CD1c-positive myeloid dendritic cell (primary cell): ENCODE results near the gene PCDHGA6.
"Not testable (repeated sequence)": the region's sequence is repeated elsewhere in the genome, so short reads cannot be mapped to it uniquely, and the experiment has no call there.

ENCODE experiments used
- DNase-seq: peaks from one replicate; pipeline ENCODE4 v3.0.0-alpha.2; 2016; ENCODE audit errors: extremely low spot score

The PCDHGA6 gene

DNA sequence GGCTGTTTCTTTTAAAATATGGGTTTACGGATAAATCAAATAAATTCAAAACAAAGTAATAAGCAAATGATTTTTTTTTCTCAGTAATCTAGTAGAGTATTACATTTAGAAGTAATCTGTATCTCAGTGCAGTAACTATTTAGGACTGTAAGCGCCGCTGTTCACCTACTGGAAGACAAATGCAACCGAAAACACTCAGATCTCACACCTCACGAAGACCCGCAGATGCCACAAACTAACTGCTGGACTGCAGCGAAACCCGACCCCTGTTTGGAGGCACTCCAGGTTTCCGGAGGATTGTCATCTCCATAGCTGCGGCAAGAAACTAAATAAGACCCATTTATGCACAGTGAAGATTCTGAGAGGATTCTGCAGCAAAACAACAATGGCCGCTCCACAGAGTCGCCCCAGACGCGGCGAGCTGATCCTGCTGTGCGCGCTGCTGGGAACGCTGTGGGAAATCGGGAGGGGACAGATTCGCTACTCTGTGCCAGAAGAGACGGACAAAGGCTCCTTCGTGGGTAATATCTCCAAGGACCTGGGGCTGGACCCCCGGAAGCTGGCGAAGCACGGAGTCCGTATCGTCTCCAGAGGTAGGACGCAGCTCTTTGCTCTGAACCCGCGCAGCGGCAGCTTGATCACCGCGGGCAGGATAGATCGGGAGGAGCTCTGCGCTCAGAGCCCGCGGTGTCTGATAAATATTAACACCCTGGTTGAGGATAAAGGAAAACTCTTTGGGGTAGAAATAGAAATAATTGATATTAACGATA lies 18.9 kb downstream of the PCDHGA6 start, which contains the start of gene PCDHGA8:
PCDHGA8 (plus strand) TSS at position 205 of the 770 bp plus-strand sequence; CDS start at position 386, 181 bp downstream.
- DNase-seq, result no peak

DNA sequence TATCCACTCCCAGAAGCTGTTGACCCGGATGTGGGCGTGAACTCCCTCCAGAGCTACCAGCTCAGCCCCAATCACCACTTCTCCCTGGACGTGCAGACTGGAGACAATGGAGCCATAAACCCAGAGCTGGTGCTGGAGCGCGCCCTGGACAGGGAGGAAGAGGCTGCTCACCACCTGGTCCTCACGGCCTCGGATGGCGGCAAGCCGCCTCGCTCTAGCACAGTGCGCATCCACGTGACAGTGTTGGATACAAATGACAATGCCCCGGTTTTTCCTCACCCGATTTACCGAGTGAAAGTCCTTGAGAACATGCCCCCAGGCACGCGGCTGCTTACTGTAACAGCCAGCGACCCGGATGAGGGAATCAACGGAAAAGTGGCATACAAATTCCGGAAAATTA lies 19.6 kb downstream of the PCDHGA6 start:
- no peak for DNase-seq

DNA sequence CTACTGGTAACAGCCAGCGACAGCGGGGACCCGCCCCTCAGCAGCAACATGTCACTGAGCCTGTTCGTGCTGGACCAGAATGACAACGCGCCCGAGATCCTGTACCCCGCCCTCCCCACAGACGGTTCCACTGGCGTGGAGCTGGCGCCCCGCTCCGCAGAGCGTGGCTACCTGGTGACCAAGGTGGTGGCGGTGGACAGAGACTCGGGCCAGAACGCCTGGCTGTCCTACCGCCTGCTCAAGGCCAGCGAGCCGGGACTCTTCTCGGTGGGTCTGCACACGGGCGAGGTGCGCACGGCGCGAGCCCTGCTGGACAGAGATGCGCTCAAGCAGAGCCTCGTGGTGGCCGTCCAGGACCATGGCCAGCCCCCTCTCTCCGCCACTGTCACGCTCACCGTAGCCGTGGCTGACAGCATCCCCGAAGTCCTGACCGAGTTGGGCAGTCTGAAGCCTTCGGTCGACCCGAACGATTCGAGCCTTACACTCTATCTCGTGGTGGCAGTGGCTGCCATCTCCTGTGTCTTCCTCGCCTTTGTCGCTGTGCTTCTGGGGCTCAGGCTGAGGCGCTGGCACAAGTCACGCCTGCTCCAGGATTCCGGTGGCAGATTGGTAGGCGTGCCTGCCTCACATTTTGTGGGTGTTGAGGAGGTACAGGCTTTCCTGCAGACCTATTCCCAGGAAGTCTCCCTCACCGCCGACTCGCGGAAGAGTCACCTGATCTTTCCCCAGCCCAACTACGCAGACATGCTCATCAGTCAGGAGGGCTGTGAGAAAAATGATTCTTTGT lies 20.9 kb downstream of the PCDHGA6 start:
- not testable (repeated sequence) for DNase-seq

DNA sequence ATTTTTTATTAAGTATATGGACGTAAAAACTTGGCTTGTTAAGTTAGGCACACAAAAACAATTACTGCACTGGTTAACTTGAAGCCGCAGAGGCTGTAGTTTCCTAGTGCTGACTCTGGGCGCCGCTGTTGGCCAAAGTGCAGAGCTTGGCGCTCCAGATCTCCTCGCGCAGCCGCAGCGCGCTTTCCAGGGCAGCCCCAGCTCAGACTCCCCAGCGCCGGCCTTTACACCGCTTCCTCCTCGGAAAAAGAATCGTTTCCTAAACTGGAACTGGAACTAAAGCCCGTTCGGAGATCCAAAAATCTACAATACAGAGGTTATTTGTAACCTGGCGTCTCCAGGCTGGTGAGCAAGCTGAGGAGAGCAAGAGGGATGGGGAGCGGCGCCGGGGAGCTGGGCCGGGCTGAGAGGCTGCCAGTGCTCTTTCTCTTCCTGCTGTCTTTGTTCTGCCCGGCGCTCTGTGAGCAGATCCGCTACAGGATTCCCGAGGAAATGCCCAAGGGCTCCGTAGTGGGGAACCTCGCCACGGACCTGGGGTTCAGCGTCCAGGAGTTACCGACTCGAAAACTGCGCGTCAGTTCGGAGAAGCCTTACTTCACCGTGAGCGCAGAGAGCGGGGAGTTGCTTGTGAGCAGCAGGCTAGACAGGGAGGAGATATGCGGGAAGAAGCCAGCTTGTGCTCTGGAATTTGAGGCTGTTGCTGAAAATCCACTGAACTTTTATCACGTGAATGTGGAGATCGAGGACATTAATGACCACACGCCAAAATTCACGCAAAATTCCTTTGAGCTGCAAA lies 24.3 kb downstream of the PCDHGA6 start, which contains the start of gene PCDHGB5:
PCDHGB5 (plus strand) TSS at position 192 of the 796 bp plus-strand sequence; CDS start at position 373, 181 bp downstream.
- DNase-seq, result peak; percentile 62

DNA sequence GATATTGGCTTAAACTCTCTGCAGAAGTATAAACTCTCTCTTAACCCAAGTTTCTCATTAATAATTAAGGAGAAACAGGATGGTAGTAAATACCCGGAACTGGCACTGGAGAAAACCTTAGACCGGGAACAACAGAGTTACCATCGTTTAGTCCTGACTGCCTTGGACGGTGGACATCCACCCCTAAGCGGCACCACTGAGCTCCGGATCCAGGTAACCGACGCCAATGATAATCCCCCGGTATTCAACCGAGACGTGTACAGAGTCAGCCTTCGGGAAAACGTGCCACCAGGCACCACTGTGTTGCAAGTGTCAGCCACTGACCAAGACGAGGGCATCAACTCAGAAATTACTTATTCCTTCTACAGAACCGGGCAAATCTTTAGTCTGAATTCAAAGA lies 24.9 kb downstream of the PCDHGA6 start:
- no peak for DNase-seq

DNA sequence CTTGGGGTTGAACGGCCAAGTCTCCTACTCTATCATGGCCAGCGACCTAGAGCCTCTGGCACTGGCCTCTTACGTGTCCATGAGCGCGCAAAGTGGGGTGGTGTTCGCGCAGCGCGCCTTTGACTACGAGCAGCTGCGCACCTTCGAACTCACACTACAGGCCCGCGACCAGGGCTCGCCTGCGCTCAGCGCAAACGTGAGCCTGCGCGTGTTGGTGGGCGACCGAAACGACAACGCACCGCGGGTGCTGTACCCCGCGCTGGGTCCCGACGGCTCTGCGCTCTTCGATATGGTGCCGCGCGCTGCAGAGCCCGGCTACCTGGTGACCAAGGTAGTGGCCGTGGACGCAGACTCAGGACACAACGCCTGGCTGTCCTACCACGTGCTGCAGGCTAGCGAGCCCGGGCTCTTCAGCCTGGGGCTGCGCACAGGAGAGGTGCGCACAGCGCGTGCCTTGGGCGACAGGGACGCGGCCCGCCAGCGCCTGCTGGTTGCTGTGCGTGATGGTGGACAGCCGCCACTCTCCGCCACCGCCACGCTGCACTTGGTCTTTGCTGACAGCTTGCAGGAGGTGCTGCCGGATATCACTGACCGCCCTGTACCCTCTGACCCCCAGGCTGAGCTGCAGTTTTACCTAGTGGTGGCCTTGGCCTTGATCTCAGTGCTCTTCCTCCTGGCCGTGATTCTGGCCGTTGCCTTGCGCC lies 26.0 kb downstream of the PCDHGA6 start:
- no peak for DNase-seq

DNA sequence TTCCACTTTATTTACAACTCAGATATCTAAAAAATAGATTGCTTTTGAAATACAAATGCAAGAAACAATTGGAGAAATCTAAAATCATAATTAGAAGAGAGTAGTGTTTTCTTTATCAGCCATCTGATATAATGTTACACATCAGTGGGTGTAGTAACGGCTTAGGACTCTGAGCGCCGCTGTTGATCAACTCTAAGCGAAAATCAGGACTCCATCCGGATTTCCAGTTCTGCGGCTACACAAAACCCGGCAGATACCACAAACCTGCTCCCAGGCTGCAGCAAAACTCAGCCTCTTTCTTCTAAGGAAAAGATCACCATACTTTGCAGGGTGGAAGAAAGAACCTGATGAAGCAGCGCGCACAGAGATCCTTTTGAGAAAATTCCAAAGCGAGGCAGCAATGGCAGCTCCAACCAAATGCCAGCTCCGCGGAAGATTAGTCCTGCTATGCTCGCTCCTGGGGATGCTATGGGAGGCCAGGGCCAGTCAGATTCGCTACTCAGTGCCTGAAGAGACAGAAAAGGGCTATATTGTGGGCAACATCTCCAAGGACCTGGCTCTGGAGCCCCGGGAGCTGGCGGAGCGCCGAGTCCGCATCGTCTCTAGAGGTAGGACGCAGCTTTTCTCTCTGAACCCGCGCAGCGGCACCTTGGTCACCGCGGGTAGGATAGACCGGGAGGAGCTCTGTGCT lies 29.0 kb downstream of the PCDHGA6 start, which contains the start of gene PCDHGA9:
PCDHGA9 (plus strand) TSS at position 226 of the 691 bp plus-strand sequence; CDS start at position 401, 175 bp downstream.
- DNase-seq, result peak; percentile 53

DNA sequence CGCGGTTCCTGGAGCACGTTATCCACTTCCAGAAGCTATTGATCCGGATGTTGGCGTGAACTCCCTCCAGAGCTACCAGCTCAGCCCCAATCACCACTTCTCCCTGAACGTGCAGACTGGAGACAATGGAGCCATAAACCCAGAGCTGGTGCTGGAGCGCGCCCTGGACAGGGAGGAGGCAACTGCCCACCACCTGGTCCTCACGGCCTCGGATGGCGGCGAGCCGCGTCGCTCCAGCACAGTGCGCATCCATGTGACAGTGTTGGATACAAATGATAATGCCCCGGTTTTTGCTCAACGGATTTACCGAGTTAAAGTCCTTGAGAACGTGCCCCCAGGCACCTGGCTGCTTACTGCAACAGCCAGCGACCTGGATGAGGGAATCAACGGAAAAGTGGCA lies 29.7 kb downstream of the PCDHGA6 start:
- DNase-seq, result no peak

DNA sequence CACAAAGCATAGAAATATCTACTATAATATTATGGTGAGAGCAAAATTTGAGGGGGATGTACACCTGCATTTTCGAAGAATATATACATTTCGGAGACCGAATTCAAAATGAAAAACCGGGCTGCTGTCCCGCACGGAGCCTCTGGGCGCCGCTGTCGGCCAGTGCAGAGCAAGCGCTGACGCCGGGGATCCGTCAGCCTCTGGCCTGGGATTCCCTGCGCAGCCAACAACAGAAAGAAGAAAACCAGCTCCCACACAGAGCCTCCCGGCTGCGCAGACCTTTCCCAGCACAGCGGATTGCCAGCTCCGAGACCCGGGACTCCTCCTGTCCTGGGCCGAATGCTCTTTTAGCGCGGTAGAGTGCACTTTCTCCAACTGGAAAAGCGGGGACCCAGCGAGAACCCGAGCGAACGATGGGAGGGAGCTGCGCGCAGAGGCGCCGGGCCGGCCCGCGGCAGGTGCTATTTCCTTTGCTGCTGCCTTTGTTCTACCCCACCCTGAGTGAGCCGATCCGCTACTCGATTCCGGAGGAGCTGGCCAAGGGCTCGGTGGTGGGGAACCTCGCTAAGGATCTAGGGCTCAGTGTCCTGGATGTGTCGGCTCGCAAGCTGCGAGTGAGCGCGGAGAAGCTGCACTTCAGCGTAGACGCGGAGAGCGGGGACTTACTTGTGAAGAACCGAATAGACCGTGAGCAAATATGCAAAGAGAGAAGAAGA lies 34.3 kb downstream of the PCDHGA6 start, which contains the start of gene PCDHGB6:
PCDHGB6 (plus strand) TSS at position 232 of the 716 bp plus-strand sequence; CDS start at position 414, 182 bp downstream.
- DNase-seq, result peak; percentile 59

DNA sequence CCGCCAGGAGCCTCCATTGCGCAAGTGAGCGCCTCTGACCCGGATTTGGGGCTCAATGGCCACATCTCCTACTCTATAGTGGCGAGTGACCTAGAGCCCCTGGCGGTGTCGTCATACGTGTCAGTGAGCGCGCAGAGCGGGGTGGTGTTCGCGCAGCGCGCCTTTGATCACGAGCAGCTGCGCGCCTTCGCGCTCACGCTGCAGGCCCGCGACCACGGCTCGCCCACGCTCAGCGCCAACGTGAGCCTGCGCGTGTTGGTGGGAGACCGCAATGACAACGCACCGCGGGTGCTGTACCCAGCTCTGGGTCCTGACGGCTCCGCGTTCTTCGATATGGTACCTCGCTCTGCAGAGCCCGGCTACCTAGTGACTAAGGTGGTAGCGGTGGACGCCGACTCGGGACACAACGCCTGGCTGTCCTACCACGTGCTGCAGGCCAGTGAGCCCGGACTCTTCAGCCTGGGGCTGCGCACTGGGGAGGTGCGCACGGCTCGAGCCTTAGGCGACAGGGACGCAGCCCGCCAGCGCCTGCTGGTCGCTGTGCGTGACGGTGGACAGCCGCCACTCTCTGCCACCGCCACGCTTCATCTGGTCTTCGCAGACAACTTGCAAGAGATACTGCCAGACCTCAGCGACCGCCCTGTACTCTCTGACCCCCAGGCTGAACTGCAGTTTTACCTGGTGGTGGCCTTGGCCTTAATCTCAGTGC lies 36.1 kb downstream of the PCDHGA6 start:
- DNase-seq, result no peak

DNA sequence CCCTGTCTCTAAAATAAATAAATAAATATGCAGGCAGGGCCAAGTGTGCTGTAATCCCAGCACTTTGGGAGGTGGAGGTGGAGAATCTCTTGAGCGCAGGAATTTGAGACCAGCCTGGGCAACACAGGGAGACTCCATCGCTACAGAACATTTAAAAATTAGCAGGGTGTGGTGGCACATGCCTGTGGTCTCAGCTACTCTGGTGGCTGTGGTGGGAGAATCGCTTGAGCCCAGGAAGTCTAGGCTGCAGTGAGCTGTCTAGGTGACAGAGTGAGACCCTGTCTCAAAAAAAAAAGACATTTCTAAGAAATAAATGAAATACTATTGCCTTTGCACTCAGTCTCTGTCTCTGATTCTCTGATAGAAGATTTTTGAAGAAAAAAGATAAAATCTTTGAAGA lies 37.9 kb downstream of the PCDHGA6 start:
- DNase-seq, result no peak

DNA sequence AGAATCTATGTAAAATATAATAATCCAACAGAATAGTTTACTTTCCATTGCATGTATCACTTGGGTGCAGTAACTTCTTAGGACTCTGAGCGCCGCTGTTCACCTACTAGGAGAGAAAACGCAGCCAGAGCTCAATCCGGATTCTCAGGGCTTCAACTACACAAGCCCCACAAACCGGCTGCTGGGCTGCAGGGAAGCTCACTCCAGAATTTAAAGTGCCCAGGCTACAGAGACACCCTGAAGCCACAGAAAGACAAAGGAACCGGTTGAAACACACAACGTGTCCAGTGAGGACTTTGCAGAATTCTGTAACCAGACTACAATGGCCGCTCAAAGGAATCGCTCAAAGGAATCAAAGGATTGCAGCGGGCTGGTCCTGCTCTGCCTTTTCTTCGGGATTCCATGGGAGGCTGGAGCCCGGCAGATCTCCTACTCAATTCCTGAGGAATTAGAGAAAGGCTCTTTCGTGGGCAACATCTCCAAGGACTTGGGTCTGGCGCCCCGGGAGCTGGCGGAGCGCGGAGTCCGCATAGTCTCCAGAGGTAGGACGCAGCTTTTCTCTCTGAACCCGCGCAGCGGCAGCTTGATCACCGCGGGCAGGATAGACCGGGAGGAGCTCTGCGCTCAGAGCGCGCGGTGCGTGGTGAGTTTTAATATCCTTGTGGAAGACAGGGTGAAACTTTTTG lies 39.3 kb downstream of the PCDHGA6 start, which contains the start of gene PCDHGA10:
PCDHGA10 (plus strand) TSS at position 134 of the 686 bp plus-strand sequence; CDS start at position 323, 189 bp downstream.
- DNase-seq, result peak; percentile 72

DNA sequence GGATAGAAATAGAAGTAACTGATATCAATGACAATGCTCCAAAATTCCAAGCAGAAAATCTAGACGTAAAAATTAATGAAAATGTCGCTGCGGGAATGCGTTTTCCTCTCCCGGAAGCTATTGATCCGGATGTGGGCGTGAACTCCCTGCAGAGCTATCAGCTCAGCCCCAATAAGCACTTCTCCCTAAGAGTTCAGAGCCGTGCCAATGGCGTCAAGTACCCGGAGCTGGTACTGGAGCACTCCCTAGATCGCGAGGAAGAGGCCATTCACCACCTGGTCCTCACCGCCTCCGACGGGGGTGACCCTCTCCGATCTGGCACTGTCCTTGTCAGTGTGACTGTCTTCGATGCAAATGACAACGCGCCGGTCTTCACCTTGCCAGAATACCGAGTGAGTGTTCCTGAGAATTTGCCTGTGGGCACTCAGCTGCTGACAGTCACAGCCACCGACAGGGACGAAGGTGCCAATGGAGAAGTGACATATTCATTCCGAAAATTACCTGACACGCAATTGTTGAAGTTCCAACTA lies 39.9 kb downstream of the PCDHGA6 start:
- no peak for DNase-seq

DNA sequence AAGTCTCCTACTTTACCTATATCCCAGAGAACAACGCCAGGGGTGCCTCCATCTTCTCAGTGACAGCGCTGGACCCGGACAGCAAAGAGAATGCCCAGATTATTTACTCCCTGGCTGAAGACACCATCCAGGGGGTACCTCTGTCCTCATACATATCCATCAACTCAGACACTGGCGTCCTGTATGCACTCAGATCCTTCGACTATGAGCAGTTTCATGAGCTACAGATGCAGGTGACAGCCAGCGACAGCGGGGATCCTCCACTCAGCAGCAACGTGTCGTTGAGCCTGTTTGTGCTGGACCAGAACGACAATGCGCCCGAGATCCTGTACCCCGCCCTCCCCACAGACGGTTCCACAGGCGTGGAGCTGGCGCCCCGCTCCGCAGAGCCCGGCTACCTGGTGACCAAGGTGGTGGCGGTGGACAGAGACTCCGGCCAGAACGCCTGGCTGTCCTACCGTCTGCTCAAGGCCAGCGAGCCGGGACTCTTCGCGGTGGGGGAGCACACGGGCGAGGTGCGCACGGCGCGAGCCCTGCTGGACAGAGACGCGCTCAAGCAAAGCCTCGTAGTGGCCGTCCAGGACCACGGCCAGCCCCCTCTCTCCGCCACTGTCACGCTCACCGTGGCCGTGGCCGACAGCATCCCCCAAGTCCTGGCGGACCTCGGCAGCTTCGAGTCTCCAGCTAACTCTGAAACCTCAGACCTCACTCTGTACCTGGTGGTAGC lies 41.0 kb downstream of the PCDHGA6 start:
- DNase-seq, result not testable (repeated sequence)

DNA sequence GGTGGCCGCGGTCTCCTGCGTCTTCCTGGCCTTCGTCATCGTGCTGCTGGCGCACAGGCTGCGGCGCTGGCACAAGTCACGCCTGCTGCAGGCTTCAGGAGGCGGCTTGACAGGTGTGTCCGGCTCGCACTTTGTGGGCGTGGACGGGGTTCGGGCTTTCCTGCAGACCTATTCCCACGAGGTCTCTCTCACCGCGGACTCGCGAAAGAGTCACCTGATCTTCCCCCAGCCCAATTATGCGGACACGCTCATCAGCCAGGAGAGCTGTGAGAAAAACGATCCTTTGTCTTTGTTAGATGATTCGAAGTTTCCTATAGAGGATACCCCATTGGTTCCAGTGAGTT lies 41.6 kb downstream of the PCDHGA6 start:
- not testable (repeated sequence) for DNase-seq

DNA sequence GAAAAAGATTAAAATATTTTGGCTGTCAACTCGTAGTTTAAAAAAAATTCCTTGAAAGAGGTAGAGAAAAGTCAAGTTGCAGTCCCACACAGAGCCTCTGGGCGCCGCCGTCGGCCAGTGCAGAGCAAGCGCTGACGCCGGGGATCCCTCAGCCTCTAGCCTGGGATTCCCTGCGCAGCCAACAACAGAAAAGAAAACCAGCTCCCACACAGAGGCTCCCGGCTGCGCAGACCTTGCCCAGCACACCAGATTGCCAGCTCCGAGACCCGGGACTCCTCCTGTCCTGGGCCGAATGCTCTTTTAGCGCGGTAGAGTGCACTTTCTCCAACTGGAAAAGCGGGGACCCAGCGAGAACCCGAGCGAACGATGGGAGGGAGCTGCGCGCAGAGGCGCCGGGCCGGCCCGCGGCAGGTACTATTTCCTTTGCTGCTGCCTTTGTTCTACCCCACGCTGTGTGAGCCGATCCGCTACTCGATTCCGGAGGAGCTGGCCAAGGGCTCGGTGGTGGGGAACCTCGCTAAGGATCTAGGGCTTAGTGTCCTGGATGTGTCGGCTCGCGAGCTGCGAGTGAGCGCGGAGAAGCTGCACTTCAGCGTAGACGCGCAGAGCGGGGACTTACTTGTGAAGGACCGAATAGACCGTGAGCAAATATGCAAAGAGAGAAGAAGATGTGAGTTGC lies 43.9 kb downstream of the PCDHGA6 start, which contains the start of gene PCDHGB7:
PCDHGB7 (plus strand) TSS at position 184 of the 679 bp plus-strand sequence; CDS start at position 367, 183 bp downstream.
- DNase-seq, result peak; percentile 80
